C4-2B (cell line): ENCODE data around the gene DAPK1.

Experiments used
- H3K27ac ChIP-seq: fragments of 450-650 bp; 2 replicates; pipeline ENCODE4 v1.5.1; 2017
- CTCF ChIP-seq: fragments of 450-650 bp; conservative IDR thresholded peaks from 2 replicates; pipeline ENCODE4 v1.5.1; 2017; ENCODE audit warnings: mild to moderate bottlenecking
- ZFX ChIP-seq: fragments of 450-650 bp; IDR thresholded peaks from 2 replicates; pipeline ENCODE4 v1.6.1; 2017

The DAPK1 gene

DNA sequence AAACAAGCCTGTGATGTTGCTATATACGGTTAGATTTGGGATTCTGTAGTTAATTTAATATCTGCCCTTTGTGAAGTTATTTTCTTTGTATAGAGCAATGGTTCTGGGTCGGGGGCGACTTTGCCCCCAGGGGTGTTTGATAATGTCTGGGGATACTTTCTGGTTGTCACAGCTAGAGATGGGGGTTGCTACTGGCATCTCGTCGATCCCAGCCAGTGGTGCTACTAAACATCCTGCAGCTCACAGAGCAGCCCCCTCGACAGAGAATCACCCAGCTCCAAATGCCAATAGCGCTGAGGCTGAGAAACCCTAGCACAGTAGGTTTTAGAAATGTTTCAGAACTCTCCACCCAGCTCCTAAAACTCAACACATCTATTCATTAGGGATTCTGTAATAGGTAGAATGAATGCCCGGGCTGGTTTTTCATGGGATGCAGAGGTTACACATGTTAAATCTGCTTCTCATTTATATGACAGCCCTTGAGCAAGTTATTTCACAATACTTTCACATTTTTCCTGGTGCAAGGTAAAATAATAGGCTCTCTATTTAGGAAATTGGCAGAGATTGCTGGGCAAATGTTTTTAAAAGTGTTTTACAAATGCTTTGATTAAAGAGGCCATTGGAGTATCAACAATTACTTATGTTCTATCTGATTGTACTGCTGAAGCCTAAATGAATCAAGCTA is 153.1 kb downstream of the DAPK1 start:
- no peak overlapping the region for H3K27ac ChIP-seq
- TF ChIP-seq CTCF (no peak), ZFX (no peak)

DNA sequence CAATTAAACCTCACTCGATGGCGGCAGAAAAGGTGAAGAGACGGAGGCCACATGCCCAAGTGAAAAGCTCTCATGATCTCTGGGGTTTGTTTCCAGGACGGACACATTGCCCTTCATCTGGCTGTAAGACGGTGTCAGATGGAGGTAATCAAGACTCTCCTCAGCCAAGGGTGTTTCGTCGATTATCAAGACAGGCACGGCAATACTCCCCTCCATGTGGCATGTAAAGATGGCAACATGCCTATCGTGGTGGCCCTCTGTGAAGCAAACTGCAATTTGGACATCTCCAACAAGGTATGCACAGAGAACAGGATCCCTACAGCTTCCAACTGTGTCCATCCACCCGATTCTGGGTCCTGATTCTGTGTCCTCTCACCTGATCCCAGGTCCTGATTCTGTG is 153.8 kb downstream of the DAPK1 start:
- TF ChIP-seq CTCF (no peak), ZFX (no peak)

GRCh38 chr9:87653941-87654340 is 156.3 kb downstream of the DAPK1 start:
- no peak for TF ChIP-seq ZFX
- no peak for TF ChIP-seq CTCF
- H3K27ac ChIP-seq, result no peak overlapping the region

More for the DNA sequence above, 153.8 kb downstream of the DAPK1 start:
- H3K27ac ChIP-seq, result no peak overlapping the region

- TF ChIP-seq ZFX (no peak), CTCF (no peak)
- no peak overlapping the region for H3K27ac ChIP-seq
These were observed 158.1 kb downstream of the DAPK1 start for GRCh38 chr9:87655731-87656130.

GRCh38 chr9:87656485-87656884 is 158.8 kb downstream of the DAPK1 start:
- TF ChIP-seq ZFX (no peak), CTCF (no peak)
- H3K27ac ChIP-seq, result no peak overlapping the region

DNA sequence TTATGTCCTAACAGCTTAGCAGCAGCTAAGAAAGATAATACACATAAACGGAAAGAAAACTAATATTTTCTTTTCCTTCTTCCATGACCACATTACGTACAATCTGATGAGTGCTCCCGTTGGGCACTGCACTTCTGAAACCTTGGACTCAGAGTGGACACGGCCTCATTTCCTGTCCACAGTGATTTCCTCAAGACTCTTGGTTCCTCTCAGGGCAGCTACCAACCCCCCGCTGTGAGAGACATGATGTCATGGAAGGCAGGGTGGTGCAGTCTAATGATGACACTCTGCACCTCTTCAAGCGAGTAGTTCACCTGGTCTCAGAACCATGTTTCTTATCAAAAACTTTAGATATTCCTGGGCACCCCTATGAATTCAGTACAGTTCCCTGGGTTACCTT is 159.5 kb downstream of the DAPK1 start:
- TF ChIP-seq CTCF (no peak), ZFX (no peak)
- no peak overlapping the region for H3K27ac ChIP-seq

- TF ChIP-seq ZFX, result no peak
- TF ChIP-seq CTCF, result no peak
- H3K27ac ChIP-seq, result no peak overlapping the region
These were observed 160.2 kb downstream of the DAPK1 start for GRCh38 chr9:87657893-87658292.
